ENCODE measurements around the gene BOD1L1.

DNA sequence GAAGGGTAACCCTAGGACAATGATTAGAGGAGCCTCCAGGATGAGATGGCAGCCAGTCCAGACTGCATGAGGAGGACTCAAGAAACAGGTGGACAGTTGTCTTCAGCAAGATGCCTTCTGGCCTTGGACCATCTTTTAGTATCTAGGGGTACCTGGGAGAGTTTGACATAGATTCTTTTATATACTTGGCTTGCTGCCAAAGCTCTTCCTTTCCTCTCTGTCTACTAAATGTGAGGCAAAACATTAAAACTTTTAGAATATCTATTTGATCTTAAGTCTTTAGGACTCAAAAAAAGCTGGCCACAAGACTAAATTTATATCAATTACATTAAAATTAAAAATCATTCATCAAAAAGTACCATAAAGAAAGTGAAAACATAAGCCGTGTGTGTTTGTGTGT is 64.6 kb downstream of the BOD1L1 start:
- TF ChIP-seq, protein P1, sequence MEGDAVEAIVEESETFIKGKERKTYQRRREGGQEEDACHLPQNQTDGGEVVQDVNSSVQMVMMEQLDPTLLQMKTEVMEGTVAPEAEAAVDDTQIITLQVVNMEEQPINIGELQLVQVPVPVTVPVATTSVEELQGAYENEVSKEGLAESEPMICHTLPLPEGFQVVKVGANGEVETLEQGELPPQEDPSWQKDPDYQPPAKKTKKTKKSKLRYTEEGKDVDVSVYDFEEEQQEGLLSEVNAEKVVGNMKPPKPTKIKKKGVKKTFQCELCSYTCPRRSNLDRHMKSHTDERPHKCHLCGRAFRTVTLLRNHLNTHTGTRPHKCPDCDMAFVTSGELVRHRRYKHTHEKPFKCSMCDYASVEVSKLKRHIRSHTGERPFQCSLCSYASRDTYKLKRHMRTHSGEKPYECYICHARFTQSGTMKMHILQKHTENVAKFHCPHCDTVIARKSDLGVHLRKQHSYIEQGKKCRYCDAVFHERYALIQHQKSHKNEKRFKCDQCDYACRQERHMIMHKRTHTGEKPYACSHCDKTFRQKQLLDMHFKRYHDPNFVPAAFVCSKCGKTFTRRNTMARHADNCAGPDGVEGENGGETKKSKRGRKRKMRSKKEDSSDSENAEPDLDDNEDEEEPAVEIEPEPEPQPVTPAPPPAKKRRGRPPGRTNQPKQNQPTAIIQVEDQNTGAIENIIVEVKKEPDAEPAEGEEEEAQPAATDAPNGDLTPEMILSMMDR (IDR thresholded peaks at IDR 0.05; ENCODE audit: low read length) = no peak
- TF ChIP-seq EZH2 (optimal IDR thresholded peaks at IDR 0.05; ENCODE audit: low read depth, low read length) (no peak), EZH2phosphoT487 (IDR thresholded peaks at IDR 0.05; ENCODE audit: low read length) (no peak)

Measured in MM.1S (cell line).